K562 (cell line): Measurements from ENCODE around the gene GPR85. TPM values are rescaled to one million over a fixed set of nuclear protein-coding genes. Genes with fewer than 3 reads are reported as not detected.

Experiments used
- C11orf30 ChIP-seq: fragments of 450-650 bp; IDR thresholded peaks from 2 replicates; pipeline ENCODE4 v1.6.1; 2016; ENCODE audit warnings: low read depth, mild to moderate bottlenecking
- DDX20 ChIP-seq: fragments of 450-650 bp; IDR thresholded peaks from 2 replicates; pipeline ENCODE4 v1.6.1; 2016; ENCODE audit warnings: missing genetic modification characterization, low read depth, mild to moderate bottlenecking, missing compliant biosample characterization, moderate library complexity
- HLTF ChIP-seq: fragments of 450-650 bp; IDR thresholded peaks from 2 replicates; pipeline ENCODE4 v1.6.1; 2016
- HMGN3 ChIP-seq: IDR thresholded peaks from 2 replicates; pipeline ENCODE4 v1.6.1; 2011; ENCODE audit warnings: borderline replicate concordance, low read depth, mild to moderate bottlenecking, mixed read lengths, low read length; ENCODE audit not compliant: insufficient read length; ENCODE audit errors: extremely low read depth
- JUN ChIP-seq, 2 experiments: sonication (generic) in 1 of 2; formaldehyde crosslinking in 1 of 2; IDR thresholded peaks; 2 replicates each; pipeline versions ENCODE4 v1.6.1 to v1.8.0; 2012 to 2022; ENCODE audit warnings: borderline replicate concordance in 2 of 2, mild to moderate bottlenecking in 2 of 2, improper control_type of control experiment in 1 of 2, low read depth in 1 of 2, low read length in 1 of 2, missing genetic modification reagents in 1 of 2
- MIER1 ChIP-seq: fragments of 450-650 bp; IDR thresholded peaks from 2 replicates; pipeline ENCODE4 v1.6.1; 2016; ENCODE audit warnings: antibody characterized with exemption, mild to moderate bottlenecking, low read depth
- MTA2 ChIP-seq: fragments of 450-650 bp; IDR thresholded peaks from 2 replicates; pipeline ENCODE4 v1.6.1; 2016; ENCODE audit warnings: low read depth
- NCOA1 ChIP-seq: fragments of 450-650 bp; IDR thresholded peaks from 2 replicates; pipeline ENCODE4 v1.6.1; 2016; ENCODE audit warnings: low read depth
- NFIX ChIP-seq: fragments of 250-450 bp; sonication (Bioruptor Pico); IDR thresholded peaks from 2 replicates; pipeline ENCODE4 v1.4.0; 2020; ENCODE audit warnings: low read depth, mild to moderate bottlenecking, moderate library complexity
- OTX1 ChIP-seq: fragments of 450-650 bp; formaldehyde crosslinking; IDR thresholded peaks from 2 replicates; pipeline ENCODE4 v1.4.0; 2022; ENCODE audit warnings: mild to moderate bottlenecking
- POLR2G ChIP-seq: fragments of 200-400 bp; formaldehyde crosslinking; IDR thresholded peaks from 2 replicates; pipeline ENCODE4 v1.6.1; 2017; ENCODE audit warnings: low read depth, mild to moderate bottlenecking, antibody characterized with exemption, low read length, moderate library complexity
- SAFB ChIP-seq: fragments of 200-400 bp; formaldehyde crosslinking; IDR thresholded peaks from 2 replicates; pipeline ENCODE4 v1.6.1; 2017; ENCODE audit warnings: low read depth, low read length, borderline replicate concordance
- SRF ChIP-seq, 2 experiments: fragments of 250-450, 450-650 bp in 1 of 2; sonication (Bioruptor Pico) in 1 of 2; sonication (generic) in 1 of 2; formaldehyde crosslinking; IDR thresholded peaks; 2 replicates each; pipeline versions ENCODE4 v1.5.0 to v1.5.1; 2020 to 2022; ENCODE audit warnings: mild to moderate bottlenecking in 1 of 2, missing genetic modification reagents in 1 of 2
- STAT5B ChIP-seq: fragments of 250-450 bp; sonication (Bioruptor Pico); IDR thresholded peaks from 2 replicates; pipeline ENCODE4 v1.8.0; 2021; ENCODE audit warnings: mild to moderate bottlenecking, inconsistent platforms
- TEAD4 ChIP-seq, 2 experiments: sonication (generic) in 1 of 2; formaldehyde crosslinking in 1 of 2; IDR thresholded peaks; 2 replicates each; pipeline versions ENCODE4 v1.6.1 to v1.8.0; 2012 to 2022; ENCODE audit warnings: borderline replicate concordance in 1 of 2, inconsistent platforms in 1 of 2, low read length in 1 of 2, mild to moderate bottlenecking in 1 of 2, missing genetic modification reagents in 1 of 2
- THAP12 ChIP-seq: fragments of 250-450 bp; sonication (Bioruptor Pico); IDR thresholded peaks from 2 replicates; pipeline ENCODE4 v1.9.0; 2021; ENCODE audit warnings: mild to moderate bottlenecking, inconsistent platforms
- ZNF165 ChIP-seq: fragments of 250-450 bp; sonication (Bioruptor Pico); IDR thresholded peaks from 2 replicates; pipeline ENCODE4 v1.4.0; 2020; ENCODE audit warnings: borderline replicate concordance
- ZNF217 ChIP-seq: sonication (generic); formaldehyde crosslinking; IDR thresholded peaks from 2 replicates; pipeline ENCODE4 v1.8.0; 2022; ENCODE audit warnings: mild to moderate bottlenecking, missing genetic modification reagents
- ZNF239 ChIP-seq: fragments of 250-450 bp; sonication (Bioruptor Pico); IDR thresholded peaks from 2 replicates; pipeline ENCODE4 v1.4.0; 2020; ENCODE audit warnings: mild to moderate bottlenecking
- polyA plus RNA-seq, 8 experiments: library from polyadenylated mRNA; depleted of rRNA in 4 of 8; stranded (reverse) in 5 of 8; unstranded in 3 of 8; fragments of >200 nt; fragmentation: Nextera tagmentation in 2 of 8; fragmentation: Illumina TruSeq in 1 of 8; extraction: Ambion mirVana in 2 of 8; extraction: Trizol in 1 of 8; gene quantifications; 2 replicates each; pipeline versions ENCODE4 v1.2.1 to v1.2.3, GENCODE V29; 2011 to 2014; ENCODE audit warnings: inconsistent platforms in 1 of 8, missing spikeins in 1 of 8
- total RNA-seq, 7 experiments: library from RNA; depleted of rRNA in 6 of 7; stranded (reverse); fragments of >200 nt in 6 of 7; fragmentation: Illumina TruSeq in 2 of 7; extraction: Trizol in 2 of 7; gene quantifications; 2 replicates each; pipeline versions ENCODE4 v1.2.1 to v1.2.3, GENCODE V29; 2011 to 2021; ENCODE audit warnings: low replicate concordance in 1 of 7
- TF ChIP-seq, protein P1 (sequence below): fragments of 250-450 bp; sonication (Bioruptor Pico); IDR thresholded peaks from 2 replicates; pipeline ENCODE4 v1.4.0; 2020; ENCODE audit warnings: mild to moderate bottlenecking, moderate library complexity
- TF ChIP-seq, protein P2 (sequence below): fragments of 450-650 bp; formaldehyde crosslinking; IDR thresholded peaks from 2 replicates; pipeline ENCODE4 v1.4.0; 2020; ENCODE audit warnings: mild to moderate bottlenecking, mixed read lengths

The GPR85 gene
- total and polyA plus RNA-seq, 9 of the 15 experiments (the other 6 are each of a cell fraction or from before 2014, with no cell fraction given): 2.9 to 18.2 (median 4.0) TPM

DNA sequence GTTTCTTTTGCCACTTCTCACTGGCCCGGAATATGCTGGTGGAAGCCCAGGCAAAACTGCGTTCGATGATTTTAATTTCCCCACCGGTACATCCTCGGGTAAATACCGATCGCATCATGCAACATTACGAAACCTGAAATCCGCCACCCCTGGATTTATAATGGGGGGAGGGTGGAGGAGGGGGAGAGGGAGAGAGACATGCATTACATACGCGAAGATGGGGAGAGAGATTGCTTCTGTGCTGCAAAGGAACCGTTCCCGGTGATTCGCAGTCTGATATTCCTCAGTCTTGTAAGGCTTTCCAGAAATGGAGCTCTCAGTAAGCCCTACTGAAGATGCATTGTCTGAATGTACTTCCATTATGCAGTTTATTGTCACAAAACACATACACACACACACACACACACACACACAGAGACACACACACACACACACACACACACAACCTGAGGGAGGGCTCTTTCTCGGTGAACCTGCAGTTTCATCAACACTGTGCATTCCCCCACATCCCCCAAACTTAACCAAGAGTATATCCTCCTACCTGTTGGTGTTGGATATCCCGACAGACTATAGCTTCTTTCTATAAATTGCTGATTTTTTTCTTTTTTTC is 741 bp downstream of the GPR85 start (continued):
- TF ChIP-seq THAP12 (CRISPR knock-in tag): no peak
- TF ChIP-seq SRF (CRISPR knock-in tag; IDR thresholded peaks at IDR 0.05): no peak
- TF ChIP-seq ZNF239 (CRISPR knock-in tag): no peak
- TF ChIP-seq POLR2G: no peak
- TF ChIP-seq OTX1 (CRISPR knock-in tag): peak; percentile 67; the same call in 1 of the 2 replicates
- no peak for TF ChIP-seq NCOA1
- TF ChIP-seq DDX20 (tag): no peak
- TF ChIP-seq HLTF: peak; percentile 90; the same call in 1 of the 2 replicates
- TF ChIP-seq, protein P1, sequence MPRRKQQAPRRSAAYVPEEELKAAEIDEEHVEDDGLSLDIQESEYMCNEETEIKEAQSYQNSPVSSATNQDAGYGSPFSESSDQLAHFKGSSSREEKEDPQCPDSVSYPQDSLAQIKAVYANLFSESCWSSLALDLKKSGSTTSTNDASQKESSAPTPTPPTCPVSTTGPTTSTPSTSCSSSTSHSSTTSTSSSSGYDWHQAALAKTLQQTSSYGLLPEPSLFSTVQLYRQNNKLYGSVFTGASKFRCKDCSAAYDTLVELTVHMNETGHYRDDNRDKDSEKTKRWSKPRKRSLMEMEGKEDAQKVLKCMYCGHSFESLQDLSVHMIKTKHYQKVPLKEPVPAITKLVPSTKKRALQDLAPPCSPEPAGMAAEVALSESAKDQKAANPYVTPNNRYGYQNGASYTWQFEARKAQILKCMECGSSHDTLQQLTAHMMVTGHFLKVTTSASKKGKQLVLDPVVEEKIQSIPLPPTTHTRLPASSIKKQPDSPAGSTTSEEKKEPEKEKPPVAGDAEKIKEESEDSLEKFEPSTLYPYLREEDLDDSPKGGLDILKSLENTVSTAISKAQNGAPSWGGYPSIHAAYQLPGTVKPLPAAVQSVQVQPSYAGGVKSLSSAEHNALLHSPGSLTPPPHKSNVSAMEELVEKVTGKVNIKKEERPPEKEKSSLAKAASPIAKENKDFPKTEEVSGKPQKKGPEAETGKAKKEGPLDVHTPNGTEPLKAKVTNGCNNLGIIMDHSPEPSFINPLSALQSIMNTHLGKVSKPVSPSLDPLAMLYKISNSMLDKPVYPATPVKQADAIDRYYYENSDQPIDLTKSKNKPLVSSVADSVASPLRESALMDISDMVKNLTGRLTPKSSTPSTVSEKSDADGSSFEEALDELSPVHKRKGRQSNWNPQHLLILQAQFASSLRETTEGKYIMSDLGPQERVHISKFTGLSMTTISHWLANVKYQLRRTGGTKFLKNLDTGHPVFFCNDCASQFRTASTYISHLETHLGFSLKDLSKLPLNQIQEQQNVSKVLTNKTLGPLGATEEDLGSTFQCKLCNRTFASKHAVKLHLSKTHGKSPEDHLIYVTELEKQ (CRISPR knock-in tag): no peak
- TF ChIP-seq ZNF217 (CRISPR knock-in tag): no peak
- TF ChIP-seq, protein P2, sequence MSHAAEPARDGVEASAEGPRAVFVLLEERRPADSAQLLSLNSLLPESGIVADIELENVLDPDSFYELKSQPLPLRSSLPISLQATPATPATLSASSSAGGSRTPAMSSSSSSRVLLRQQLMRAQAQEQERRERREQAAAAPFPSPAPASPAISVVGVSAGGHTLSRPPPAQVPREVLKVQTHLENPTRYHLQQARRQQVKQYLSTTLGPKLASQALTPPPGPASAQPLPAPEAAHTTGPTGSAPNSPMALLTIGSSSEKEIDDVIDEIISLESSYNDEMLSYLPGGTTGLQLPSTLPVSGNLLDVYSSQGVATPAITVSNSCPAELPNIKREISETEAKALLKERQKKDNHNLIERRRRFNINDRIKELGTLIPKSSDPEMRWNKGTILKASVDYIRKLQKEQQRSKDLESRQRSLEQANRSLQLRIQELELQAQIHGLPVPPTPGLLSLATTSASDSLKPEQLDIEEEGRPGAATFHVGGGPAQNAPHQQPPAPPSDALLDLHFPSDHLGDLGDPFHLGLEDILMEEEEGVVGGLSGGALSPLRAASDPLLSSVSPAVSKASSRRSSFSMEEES (CRISPR knock-in tag): no peak
- no peak for TF ChIP-seq STAT5B
- no peak; the same call in 1 of the 2 replicates for TF ChIP-seq TEAD4 (IDR thresholded peaks at IDR 0.05; ENCODE audit: low read length)
- no peak for TF ChIP-seq TEAD4 (CRISPR knock-in tag; IDR thresholded peaks at IDR 0.05; ENCODE audit: borderline replicate concordance)
- no peak for TF ChIP-seq HMGN3
- peak; percentile 59 for TF ChIP-seq C11orf30
- no peak for TF ChIP-seq NFIX
- TF ChIP-seq MTA2: 0 out of 2 replicates have a peak, but pooled peaks have one; percentile 29
- TF ChIP-seq MIER1: no peak
- TF ChIP-seq JUN (IDR thresholded peaks at IDR 0.05; ENCODE audit: borderline replicate concordance, low read depth, low read length): no peak
- TF ChIP-seq JUN (CRISPR knock-in tag; IDR thresholded peaks at IDR 0.05; ENCODE audit: borderline replicate concordance): no peak
- no peak for TF ChIP-seq SAFB
- no peak for TF ChIP-seq ZNF165
